HG03196 (cell line): ENCODE results near the gene GAS7.

Experiments used
- ATAC-seq: cut with Tn5 transposase; IDR thresholded peaks from one replicate; pipeline ENCODE4 v1.9.1; 2021; ENCODE audit not compliant: unreplicated experiment

The GAS7 gene

DNA sequence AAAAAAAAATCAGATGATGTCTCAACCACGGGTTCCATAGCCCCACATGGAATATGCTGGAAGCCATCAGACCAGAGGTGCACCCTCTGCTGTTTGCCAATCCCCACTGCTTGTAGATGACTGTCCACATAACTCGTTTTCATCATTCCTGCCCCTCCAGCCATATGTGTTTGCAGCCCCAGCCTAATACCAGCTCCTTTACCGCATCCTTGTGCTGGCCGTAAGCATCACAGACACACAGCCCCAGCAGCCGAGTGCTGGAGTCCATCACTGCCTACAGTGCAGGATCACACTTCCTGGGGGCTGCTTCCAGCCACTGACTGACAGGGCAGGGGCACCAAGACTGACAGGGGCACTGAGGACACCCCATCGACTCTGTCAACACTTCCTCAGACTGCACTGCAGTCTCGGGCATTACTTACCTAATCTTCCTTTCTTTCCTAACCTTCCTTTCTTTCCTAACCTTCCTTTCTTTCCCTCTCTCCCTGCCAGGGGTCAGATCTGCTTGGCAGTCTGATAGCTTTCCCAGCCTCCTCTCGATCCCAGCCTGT is 298.3 kb downstream of the GAS7 start:
- no peak for ATAC-seq

GRCh38 chr17:9899280-9900043 is 298.9 kb downstream of the GAS7 start:
- no peak for ATAC-seq

GRCh38 chr17:9898812-9899211 is 299.6 kb downstream of the GAS7 start:
- ATAC-seq, result no peak

- ATAC-seq, result no peak
Observed at GRCh38 chr17:9897372-9897968, 300.9 kb downstream of the GAS7 start.

- ATAC-seq, result no peak
Observed at GRCh38 chr17:9895923-9896322, 302.5 kb downstream of the GAS7 start.

GRCh38 chr17:9894231-9894630 is 304.2 kb downstream of the GAS7 start:
- no peak for ATAC-seq

- no peak for ATAC-seq
Observed at GRCh38 chr17:9893411-9894012, 304.9 kb downstream of the GAS7 start.

DNA sequence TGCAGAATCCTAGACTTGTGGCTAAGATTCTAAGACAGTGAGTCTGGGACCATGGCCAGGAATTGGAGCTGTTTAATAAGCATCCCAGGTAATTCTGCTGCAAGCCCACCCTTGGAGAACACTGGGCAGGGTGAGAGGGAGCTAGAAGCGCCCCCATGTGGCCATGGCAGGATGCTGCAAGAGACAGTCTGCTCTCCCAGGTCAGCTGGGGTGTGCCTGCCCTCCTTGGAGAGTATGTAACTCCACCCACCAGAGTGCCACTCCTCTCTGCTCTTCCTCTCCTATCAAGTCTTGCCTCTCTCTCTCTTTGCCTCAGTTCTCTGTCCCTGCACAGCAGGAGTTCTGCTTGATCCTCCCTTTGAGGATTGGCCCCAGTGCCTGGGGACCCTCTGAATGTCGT is 308.3 kb downstream of the GAS7 start:
- no peak for ATAC-seq

DNA sequence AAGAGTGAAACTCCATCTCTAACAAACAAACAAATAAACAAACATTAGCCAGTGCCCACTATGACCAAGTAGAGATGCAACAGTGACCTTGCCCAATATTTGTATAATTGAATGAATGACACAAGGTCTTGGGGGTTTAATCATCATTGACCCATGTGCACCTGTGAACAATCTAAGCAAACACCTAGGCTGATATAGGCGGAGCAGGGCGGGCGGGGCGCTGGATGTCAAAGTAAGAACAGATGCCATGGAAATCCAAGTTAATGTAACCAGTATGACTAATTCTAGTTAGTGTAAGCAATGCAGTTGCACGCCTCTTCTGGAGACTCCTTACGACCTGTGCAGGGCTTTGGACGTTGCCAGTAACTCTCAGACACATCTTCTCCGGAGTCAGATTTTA is 310.9 kb downstream of the GAS7 start:
- no peak for ATAC-seq

DNA sequence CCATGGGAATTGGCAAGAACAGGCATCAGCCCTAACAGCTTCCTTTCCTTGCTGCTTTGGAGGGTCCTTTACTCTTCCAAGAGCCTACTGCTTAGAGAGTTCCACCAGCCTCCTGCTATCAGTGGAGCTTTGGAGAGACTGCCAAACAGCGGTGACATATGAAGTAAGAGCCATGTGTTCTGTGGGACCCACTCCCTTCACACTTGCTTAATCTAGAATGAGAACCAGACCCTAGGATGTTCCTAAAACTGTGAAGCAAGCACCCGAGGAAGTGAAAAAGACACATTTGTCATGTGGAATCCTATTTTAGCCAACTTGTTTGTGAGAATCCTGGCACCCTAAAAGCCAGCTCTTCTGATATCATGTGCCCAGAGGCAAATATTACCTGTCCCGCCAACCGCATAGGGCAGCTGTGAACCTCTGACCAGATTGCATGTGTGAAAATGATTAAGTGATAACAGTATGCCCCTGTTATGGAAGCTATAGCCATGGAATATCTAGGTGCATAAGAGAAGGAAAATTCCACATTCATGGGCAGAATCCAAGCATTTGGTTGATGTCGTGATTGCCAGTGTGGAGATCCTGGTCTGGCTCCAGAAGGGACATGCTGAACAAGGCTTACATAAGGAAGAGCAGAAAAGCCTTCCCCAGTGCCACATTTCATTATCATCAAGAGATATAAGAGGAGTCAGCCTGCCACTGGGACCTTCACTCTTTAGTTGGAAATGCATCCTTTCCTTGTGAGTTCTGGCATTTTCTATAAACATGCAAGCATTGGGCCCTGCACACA is 312.1 kb downstream of the GAS7 start:
- no peak for ATAC-seq

DNA sequence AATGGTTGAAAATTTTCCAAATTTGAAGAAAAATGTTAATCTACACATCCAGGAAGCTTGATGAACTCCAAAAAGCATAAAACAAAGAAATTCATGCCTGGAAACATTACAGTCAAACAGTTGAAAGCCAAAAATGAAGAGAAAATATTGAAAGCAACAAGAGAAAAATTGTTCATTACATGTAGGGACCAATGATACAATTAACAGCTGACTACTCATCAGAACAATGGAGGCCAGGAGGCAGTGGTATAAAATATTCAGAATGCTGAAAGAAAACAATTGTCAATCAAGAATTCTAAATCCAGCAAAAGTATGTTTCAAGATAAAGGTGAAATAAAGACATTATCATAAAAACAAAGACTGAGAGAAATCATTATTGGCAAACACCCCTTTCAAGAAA is 315.0 kb downstream of the GAS7 start:
- ATAC-seq, result no peak

DNA sequence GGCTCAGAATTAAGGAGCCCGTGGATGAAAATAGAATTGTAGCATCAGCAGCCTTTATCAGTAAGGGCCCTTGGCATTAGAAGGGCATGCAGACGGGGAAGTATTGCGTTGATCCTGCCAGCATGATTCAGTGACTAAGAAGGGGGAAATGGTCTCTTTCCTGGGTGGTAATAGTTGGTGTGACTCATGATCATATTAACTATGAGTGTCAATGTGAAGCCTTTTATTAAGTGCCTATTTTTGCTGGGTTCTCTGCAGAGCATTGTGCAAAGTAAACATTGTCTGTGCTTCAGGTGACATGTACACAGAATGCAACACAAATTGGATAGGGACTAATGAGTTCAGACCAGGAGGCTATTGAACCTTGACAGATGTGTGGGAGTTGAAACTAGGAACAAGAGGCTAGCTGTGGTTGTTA is 317.8 kb downstream of the GAS7 start:
- ATAC-seq, result no peak

GRCh38 chr17:9878786-9879525 is 319.4 kb downstream of the GAS7 start:
- ATAC-seq, result no peak

- no peak for ATAC-seq
Observed at GRCh38 chr17:9878356-9878755, 320.1 kb downstream of the GAS7 start.

GRCh38 chr17:9875441-9875840 is 323.0 kb downstream of the GAS7 start:
- ATAC-seq, result no peak

GRCh38 chr17:9874722-9875121 is 323.7 kb downstream of the GAS7 start:
- no peak for ATAC-seq

- ATAC-seq, result no peak
Observed at GRCh38 chr17:9872852-9873251, 325.6 kb downstream of the GAS7 start.

DNA sequence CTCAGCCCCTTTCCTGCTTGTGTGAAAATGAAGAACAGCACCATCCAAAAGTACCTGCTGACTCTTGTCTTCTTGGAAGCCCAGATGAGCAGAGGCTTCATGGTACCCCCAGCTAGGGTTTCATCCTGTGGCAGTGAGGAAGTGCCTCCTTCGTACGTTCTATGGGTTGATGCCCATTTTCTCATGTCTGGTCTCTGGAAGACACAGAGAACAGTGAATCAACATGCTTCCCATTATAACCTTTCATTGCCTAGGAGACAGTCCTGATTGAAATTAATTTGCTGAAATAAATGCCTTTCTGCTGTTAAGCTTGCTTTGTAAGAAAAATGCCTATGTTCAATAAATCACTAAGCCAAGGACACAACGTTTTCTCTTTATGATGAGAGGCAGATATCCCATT is 329.9 kb downstream of the GAS7 start:
- no peak for ATAC-seq

GRCh38 chr17:9865586-9865985 is 332.8 kb downstream of the GAS7 start:
- ATAC-seq, result no peak

- no peak for ATAC-seq
Observed at GRCh38 chr17:9862949-9863348, 335.5 kb downstream of the GAS7 start.

DNA sequence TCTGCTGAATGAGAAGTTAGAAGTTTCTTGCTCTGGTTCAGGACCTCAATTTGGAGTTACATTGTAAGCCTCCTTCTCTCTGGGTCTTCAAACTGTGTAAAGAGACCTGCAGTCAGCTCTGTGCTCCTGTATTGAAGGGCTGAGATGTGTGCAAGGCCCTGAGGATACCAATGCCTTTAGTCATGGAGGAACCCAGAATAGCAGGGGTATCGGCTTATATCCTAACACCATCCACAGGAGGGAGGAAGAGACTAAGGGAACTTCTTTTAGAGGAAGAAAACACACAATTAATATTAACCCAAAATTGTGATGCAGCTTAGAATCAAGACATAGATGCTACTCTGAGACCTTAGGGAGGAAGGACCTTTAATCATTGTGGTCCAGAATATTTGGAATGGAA is 336.2 kb downstream of the GAS7 start:
- ATAC-seq, result no peak
